CD4-positive, alpha-beta T cell (primary cell): ENCODE data around the gene LYL1. TPM values are rescaled to one million over a fixed set of nuclear protein-coding genes. Genes with fewer than 3 reads are reported as not detected.

Experiments used
- ATAC-seq: fragments of 200-7000 bp; cut with Tn5 transposase; one replicate; pipeline ENCODE4 v1.10.0; 2022; ENCODE audit warnings: mild to moderate bottlenecking; ENCODE audit not compliant: poor library complexity
- CTCF ChIA-PET: fragments of 350-600 bp; sonication (Branson Sonifier 250); formaldehyde crosslinking; loops from one replicate; lab custom pipeline; 2021; ENCODE audit warnings: antibody characterized with exemption, inconsistent platforms; lab: Charles Lee
- POLR2A ChIA-PET: fragments of 350-600 bp; sonication (Branson Sonifier 250); formaldehyde crosslinking; loops from one replicate; lab custom pipeline; 2021; ENCODE audit warnings: antibody characterized with exemption, inconsistent platforms; lab: Charles Lee
- DNase-seq, 14 experiments: peaks; one replicate each; pipeline ENCODE4 v3.0.0-alpha.2; 2013 to 2020; ENCODE audit warnings: mixed read lengths in 2 of 14
- H3K27ac ChIP-seq, 2 donors: one replicate each; pipeline versions ENCODE4 v1.5.1 to v1.7.0; 2013; ENCODE audit warnings: low read length in 2 of 2, low read depth in 1 of 2, mild to moderate bottlenecking in 1 of 2
- H3K27me3 ChIP-seq, 2 experiments: 1 replicate in 1 of 2; 2 replicates in 1 of 2; pipeline versions ENCODE4 v1.6.1 to v1.7.0; 2013; ENCODE audit warnings: low read length in 2 of 2, control low read depth in 1 of 2, mild to moderate bottlenecking in 1 of 2, moderate library complexity in 1 of 2; ENCODE audit not compliant: insufficient read depth in 2 of 2, control insufficient read depth in 1 of 2
- H3K36me3 ChIP-seq: one replicate; pipeline ENCODE4 v1.6.1; 2013; ENCODE audit warnings: low read length, control low read depth; ENCODE audit not compliant: insufficient read depth
- H3K4me1 ChIP-seq: one replicate; pipeline ENCODE4 v1.6.1; 2013; ENCODE audit warnings: low read length, control low read depth; ENCODE audit not compliant: insufficient read depth
- H3K4me3 ChIP-seq: one replicate; pipeline ENCODE4 v1.5.1; 2013; ENCODE audit warnings: mild to moderate bottlenecking, low read length, moderate library complexity
- H3K9me3 ChIP-seq, 2 experiments: 1 replicate in 1 of 2; 2 replicates in 1 of 2; pipeline versions ENCODE4 v1.6.1 to v1.7.0; 2013; ENCODE audit warnings: low read length in 2 of 2, mild to moderate bottlenecking in 2 of 2, control low read depth in 1 of 2, moderate library complexity in 1 of 2; ENCODE audit not compliant: control insufficient read depth in 1 of 2, insufficient read depth in 1 of 2
- H3K27ac Mint-ChIP-seq: one replicate; pipeline ENCODE4 v1.8.0; 2020; ENCODE audit warnings: mixed read lengths
- H3K27me3 Mint-ChIP-seq: one replicate; pipeline ENCODE4 v1.8.0; 2021; ENCODE audit warnings: mixed read lengths
- H3K36me3 Mint-ChIP-seq: one replicate; pipeline ENCODE4 v1.8.0; 2021; ENCODE audit warnings: low read depth, mixed read lengths
- H3K4me1 Mint-ChIP-seq: one replicate; pipeline ENCODE4 v1.8.0; 2021; ENCODE audit warnings: low read depth, mixed read lengths
- H3K4me3 Mint-ChIP-seq: one replicate; pipeline ENCODE4 v1.8.0; 2020; ENCODE audit warnings: mild to moderate bottlenecking, mixed read lengths
- H3K9me3 Mint-ChIP-seq: one replicate; pipeline ENCODE4 v1.8.0; 2020; ENCODE audit warnings: mixed read lengths
- CTCF ChIP-seq: fragments of 200-600 bp; IDR thresholded peaks from one replicate; pipeline ENCODE4 v1.8.0; 2022; ENCODE audit warnings: antibody characterized with exemption, mild to moderate bottlenecking
- intact Hi-C, 2 experiments: fragments of 100-400 bp; cut with DNase I in 1 of 2; cut with micrococcal nuclease in 1 of 2; formaldehyde crosslinking; loops; one replicate each; pipeline versions ENCODE4 v1.15.1 to v1.9.0; 2023 to 2025; cut with DNase I, micrococcal nuclease
- total RNA-seq, 174 experiments: library from RNA in 2 of 174; stranded (reverse) in 2 of 174; gene quantifications; one replicate each; pipeline ENCODE4 v1.2.3 and lab custom pipeline; 2021 to 2026

Gene LYL1
- total RNA-seq, 2 experiments from 2014 or later: 1.9 to 2.1 TPM

GRCh38 chr19:13137290-13137794, 34.7 kb upstream of the LYL1 start:
- no peak for TF ChIP-seq CTCF
- intact Hi-C loops: no loop called here
- peaks cover 36% of the 10 kb centered on the region for H3K36me3 Mint-ChIP-seq
- H3K4me1 Mint-ChIP-seq: peaks cover 14% of the 10 kb centered on the region
- no peak overlapping the region for H3K4me3 Mint-ChIP-seq
- ChIA-PET POLR2A (no interaction called here), CTCF (interaction anchor here (0.6 kb wide), 1 partner anchor 773 kb away, joined by 4 read pairs; no protein-coding TSS in a partner anchor)
- no peaks in the 10 kb centered on the region for H3K9me3 Mint-ChIP-seq
- H3K27me3 Mint-ChIP-seq: no peaks in the 10 kb centered on the region
- no peaks in the 10 kb centered on the region for H3K27me3 ChIP-seq
- no peak for DNase-seq
- H3K4me3 ChIP-seq: no peak overlapping the region
- H3K27ac ChIP-seq: no peak overlapping the region
- peaks cover 42% of the 10 kb centered on the region for H3K36me3 ChIP-seq
- peaks cover 12% of the 10 kb centered on the region for H3K4me1 ChIP-seq
- no peak overlapping the region for H3K27ac Mint-ChIP-seq
- no peak for ATAC-seq
- H3K9me3 ChIP-seq: no peaks in the 10 kb centered on the region

GRCh38 chr19:13135068-13136062, 32.7 kb upstream of the LYL1 start:
- ATAC-seq (no peak), DNase-seq (no peak)
- ChIA-PET POLR2A (no interaction called here), CTCF (no interaction called here)
- Mint-ChIP-seq H3K9me3 (no peaks in the 10 kb centered on the region), H3K36me3 (peaks cover 32% of the 10 kb centered on the region), H3K4me1 (peaks cover 20% of the 10 kb centered on the region), H3K4me3 (no peak overlapping the region), H3K27me3 (no peaks in the 10 kb centered on the region), H3K27ac (no peak overlapping the region)
- H3K27ac ChIP-seq: no peak overlapping the region
- intact Hi-C loops: no loop called here
- H3K4me3 ChIP-seq: no peak overlapping the region
- peaks cover 42% of the 10 kb centered on the region for H3K36me3 ChIP-seq
- H3K9me3 ChIP-seq: no peaks in the 10 kb centered on the region
- no peak for TF ChIP-seq CTCF
- no peaks in the 10 kb centered on the region for H3K27me3 ChIP-seq
- peaks cover 24% of the 10 kb centered on the region for H3K4me1 ChIP-seq

- no peak for TF ChIP-seq CTCF
- Mint-ChIP-seq H3K4me1 (peaks cover 20% of the 10 kb centered on the region), H3K4me3 (no peak overlapping the region), H3K27me3 (no peaks in the 10 kb centered on the region), H3K9me3 (no peaks in the 10 kb centered on the region), H3K27ac (no peak overlapping the region), H3K36me3 (peaks cover 30% of the 10 kb centered on the region)
- no peaks in the 10 kb centered on the region for H3K27me3 ChIP-seq
- no peak for ATAC-seq
- no peaks in the 10 kb centered on the region for H3K9me3 ChIP-seq
- peaks cover 24% of the 10 kb centered on the region for H3K4me1 ChIP-seq
- no peak for DNase-seq
- ChIA-PET CTCF (no interaction called here), POLR2A (no interaction called here)
- intact Hi-C loops: no loop called here
- H3K4me3 ChIP-seq: no peak overlapping the region
- H3K36me3 ChIP-seq: peaks cover 40% of the 10 kb centered on the region
- H3K27ac ChIP-seq: no peak overlapping the region
Observed at GRCh38 chr19:13134626-13135025, 32.0 kb upstream of the LYL1 start.
